HG03159 (cell line): Measurements from ENCODE around the gene PRR3.

ENCODE experiments used
- ATAC-seq: cut with Tn5 transposase; IDR thresholded peaks from one replicate; pipeline ENCODE4 v1.9.1; 2021; ENCODE audit warnings: mild to moderate bottlenecking, moderate library complexity; ENCODE audit not compliant: unreplicated experiment

The PRR3 gene

DNA sequence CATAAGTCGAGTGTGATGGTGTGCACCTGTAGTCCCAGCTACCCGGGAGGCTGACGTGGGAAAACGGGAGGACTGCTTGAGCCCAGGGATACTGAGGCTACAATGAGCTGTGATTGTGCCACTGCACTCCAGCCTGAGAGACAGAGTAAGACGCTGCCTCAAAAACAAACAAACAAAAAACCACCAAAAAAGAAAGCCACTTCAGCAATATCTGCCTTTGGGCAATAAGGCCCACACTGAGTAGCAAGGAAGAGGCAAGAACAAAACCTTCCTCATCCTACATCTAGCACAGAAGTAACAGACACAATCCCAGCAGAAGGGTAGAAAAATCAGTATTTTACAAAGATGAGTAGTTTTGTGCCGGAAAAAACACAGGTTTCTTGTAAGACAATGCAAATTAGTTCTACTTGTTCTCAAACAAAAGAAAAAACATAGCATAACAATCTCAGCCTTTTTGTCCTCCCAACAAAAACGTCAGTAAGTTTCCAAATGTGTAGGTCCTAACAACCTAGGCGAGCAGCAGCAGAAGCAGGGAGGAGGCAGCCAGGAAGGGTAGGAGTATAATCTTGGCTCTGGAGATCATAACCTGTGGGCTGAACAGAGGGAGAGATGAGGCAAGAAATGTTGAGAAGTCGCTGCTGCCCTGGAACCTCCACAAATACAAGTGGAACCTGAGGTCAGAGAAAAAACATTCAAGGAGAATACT lies 54.2 kb downstream of the PRR3 start:
- ATAC-seq, result no peak

DNA sequence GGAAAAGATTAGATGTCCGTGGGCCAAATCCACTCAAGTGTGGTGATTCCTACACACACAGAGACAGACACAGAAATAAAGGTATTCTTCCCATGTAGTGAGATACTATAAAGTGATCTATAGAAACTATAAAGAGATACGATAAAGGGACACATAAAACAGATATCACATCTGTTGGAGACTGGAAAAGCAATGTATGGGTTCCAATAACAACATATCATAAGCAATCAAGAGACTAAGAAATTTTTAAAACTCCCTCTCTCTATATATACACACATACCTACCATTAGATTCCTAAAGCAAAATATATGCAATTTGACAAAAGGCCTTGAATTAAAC lies 54.7 kb downstream of the PRR3 start:
- ATAC-seq, result no peak

DNA sequence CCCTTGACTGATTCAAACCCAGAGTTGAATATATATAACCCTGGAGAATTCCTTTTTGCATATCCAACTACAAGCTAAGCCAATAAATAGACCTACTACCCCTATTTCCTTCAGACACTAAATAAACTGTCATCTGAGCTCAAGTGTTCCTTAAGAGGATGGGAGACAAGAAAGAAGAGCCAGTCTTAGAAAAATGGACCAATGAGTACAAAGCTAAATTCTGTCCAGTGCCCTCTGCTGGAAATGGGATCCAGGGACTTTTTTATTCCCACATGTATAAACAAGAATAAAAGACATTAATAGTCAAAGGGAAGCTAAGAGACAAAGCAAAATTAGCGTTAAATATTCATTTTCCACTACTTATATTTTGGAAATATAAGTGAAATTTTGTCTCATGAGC lies 55.1 kb downstream of the PRR3 start:
- no peak for ATAC-seq

DNA sequence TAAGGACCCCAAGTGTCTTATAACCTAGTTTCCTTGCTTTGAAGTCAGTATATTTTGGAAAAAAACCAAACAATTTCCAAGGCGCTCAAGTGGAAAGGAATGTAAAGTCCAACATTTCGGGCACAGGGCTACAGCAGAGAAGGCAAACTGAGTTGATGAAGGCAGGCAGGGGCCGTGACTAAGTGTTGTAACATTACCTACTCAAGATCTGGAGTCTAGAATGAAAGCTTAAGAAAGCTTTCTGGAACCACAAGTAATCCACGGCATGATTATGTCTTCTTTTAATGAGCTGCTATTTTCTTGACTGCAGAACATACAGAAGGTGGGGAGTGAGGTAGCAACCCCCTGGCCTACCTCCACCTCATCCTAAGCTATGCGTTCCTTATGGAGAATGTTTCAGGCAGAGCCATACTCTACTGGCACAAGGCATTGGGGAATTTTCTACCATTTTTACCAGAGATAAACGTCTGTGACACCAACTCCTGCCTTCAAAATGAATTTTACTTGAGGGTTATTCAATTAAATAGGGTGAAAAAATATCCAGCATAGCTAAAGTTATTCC lies 55.7 kb downstream of the PRR3 start:
- ATAC-seq, result no peak
